HEK293 (cell line): ENCODE data around the gene CENPH.

ENCODE experiments used
- CTCF ChIA-PET: fragments of 350-600 bp; formaldehyde crosslinking; extraction: SDS; loops from one replicate; lab custom pipeline; 2021; ENCODE audit warnings: antibody characterized with exemption; lab: Yijun Ruan, JAX
- POLR2A ChIA-PET: fragments of 300-600 bp; formaldehyde crosslinking; extraction: SDS; loops from one replicate; lab custom pipeline; 2020; ENCODE audit warnings: antibody characterized with exemption, inconsistent platforms; lab: Yijun Ruan, JAX
- H3K27ac ChIP-seq: fragments of 200-500 bp; sonication (Bioruptor generic); 2 replicates; pipeline ENCODE4 v1.5.1; 2014; ENCODE audit warnings: low read depth, low read length, control low read depth, inconsistent platforms; ENCODE audit errors: extremely low read depth
- H3K36me3 ChIP-seq, 2 experiments: fragments of 200-500 bp in 1 of 2; sonication (Bioruptor generic) in 1 of 2; 1 replicate in 1 of 2; 2 replicates in 1 of 2; pipeline ENCODE4 v1.5.1; 2014 to 2017; ENCODE audit warnings: inconsistent platforms in 2 of 2, low read length in 2 of 2; ENCODE audit not compliant: control insufficient read depth in 2 of 2, insufficient read depth in 1 of 2
- H3K4me1 ChIP-seq: fragments of 200-500 bp; sonication (Bioruptor generic); 2 replicates; pipeline ENCODE4 v1.5.1; 2014; ENCODE audit warnings: mild to moderate bottlenecking, low read length, inconsistent platforms; ENCODE audit not compliant: control insufficient read depth, insufficient read depth
- H3K4me3 ChIP-seq: 2 replicates; pipeline ENCODE4 v1.5.1; 2011; ENCODE audit warnings: low read depth, mild to moderate bottlenecking, control low read depth, low read length, moderate library complexity
- H3K9me3 ChIP-seq: fragments of 200-500 bp; sonication (Bioruptor generic); 2 replicates; pipeline ENCODE4 v1.5.1; 2014; ENCODE audit warnings: low read depth, low read length, inconsistent platforms; ENCODE audit not compliant: control insufficient read depth, insufficient read depth
- ATF2 ChIP-seq: fragments of 450-650 bp; formaldehyde crosslinking; IDR thresholded peaks from 2 replicates; pipeline ENCODE4 v1.5.1; 2016; ENCODE audit warnings: missing biosample characterization, missing genetic modification characterization, low read depth
- BCL11B ChIP-seq: fragments of 450-650 bp; formaldehyde crosslinking; IDR thresholded peaks from 2 replicates; pipeline ENCODE4 v1.5.1; 2016; ENCODE audit warnings: low read depth, missing biosample characterization, missing genetic modification characterization
- CTCF ChIP-seq: fragments of 450-650 bp; formaldehyde crosslinking; IDR thresholded peaks from 2 replicates; pipeline ENCODE4 v1.5.1; 2016; ENCODE audit warnings: missing biosample characterization, missing genetic modification characterization
- GFI1B ChIP-seq: fragments of 450-650 bp; formaldehyde crosslinking; IDR thresholded peaks from 2 replicates; pipeline ENCODE4 v1.5.1; 2016; ENCODE audit warnings: missing biosample characterization, missing genetic modification characterization
- KLF9 ChIP-seq: fragments of 450-650 bp; formaldehyde crosslinking; IDR thresholded peaks from 2 replicates; pipeline ENCODE4 v1.5.1; 2016; ENCODE audit warnings: missing biosample characterization, missing genetic modification characterization, low read depth
- MEIS1 ChIP-seq: sonication (generic); formaldehyde crosslinking; IDR thresholded peaks from 2 replicates; pipeline ENCODE4 v1.8.1; 2022; ENCODE audit warnings: missing genetic modification reagents, mild to moderate bottlenecking, borderline replicate concordance
- SCRT1 ChIP-seq: fragments of 450-650 bp; formaldehyde crosslinking; IDR thresholded peaks from 2 replicates; pipeline ENCODE4 v1.5.1; 2016; ENCODE audit warnings: missing biosample characterization, missing genetic modification characterization, borderline replicate concordance
- ZBTB21 ChIP-seq: fragments of 450-650 bp; formaldehyde crosslinking; IDR thresholded peaks from 2 replicates; pipeline ENCODE4 v1.5.1; 2017; ENCODE audit warnings: missing biosample characterization, missing genetic modification characterization
- ZBTB48 ChIP-seq: fragments of 450-650 bp; formaldehyde crosslinking; IDR thresholded peaks from 2 replicates; pipeline ENCODE4 v1.5.1; 2016; ENCODE audit warnings: missing biosample characterization, missing genetic modification characterization
- ZEB2 ChIP-seq: fragments of 450-650 bp; formaldehyde crosslinking; IDR thresholded peaks from 2 replicates; pipeline ENCODE4 v1.5.1; 2016; ENCODE audit warnings: missing biosample characterization, missing genetic modification characterization
- ZNF121 ChIP-seq: fragments of 450-650 bp; formaldehyde crosslinking; IDR thresholded peaks from 2 replicates; pipeline ENCODE4 v1.5.1; 2016; ENCODE audit warnings: missing biosample characterization, missing genetic modification characterization
- ZNF221 ChIP-seq: fragments of 450-650 bp; formaldehyde crosslinking; IDR thresholded peaks from 2 replicates; pipeline ENCODE4 v1.5.1; 2017; ENCODE audit warnings: missing biosample characterization, missing genetic modification characterization, borderline replicate concordance
- ZNF302 ChIP-seq: fragments of 450-650 bp; formaldehyde crosslinking; IDR thresholded peaks from 2 replicates; pipeline ENCODE4 v1.5.1; 2016; ENCODE audit warnings: missing biosample characterization, missing genetic modification characterization, low read depth
- ZNF354C ChIP-seq: fragments of 450-650 bp; formaldehyde crosslinking; IDR thresholded peaks from 2 replicates; pipeline ENCODE4 v1.5.1; 2016; ENCODE audit warnings: missing biosample characterization, missing genetic modification characterization, low read depth, borderline replicate concordance
- ZNF473 ChIP-seq: fragments of 450-650 bp; formaldehyde crosslinking; IDR thresholded peaks from 2 replicates; pipeline ENCODE4 v1.5.1; 2017; ENCODE audit warnings: missing biosample characterization, missing genetic modification characterization
- ZNF521 ChIP-seq: fragments of 450-650 bp; formaldehyde crosslinking; IDR thresholded peaks from 2 replicates; pipeline ENCODE4 v1.5.1; 2017; ENCODE audit warnings: missing biosample characterization, mild to moderate bottlenecking, missing genetic modification characterization
- ZNF544 ChIP-seq: fragments of 450-650 bp; formaldehyde crosslinking; IDR thresholded peaks from 2 replicates; pipeline ENCODE4 v1.5.0; 2017; ENCODE audit warnings: missing biosample characterization, missing genetic modification characterization
- ZNF555 ChIP-seq: fragments of 450-650 bp; formaldehyde crosslinking; conservative IDR thresholded peaks from 2 replicates; pipeline ENCODE4 v1.5.1; 2017; ENCODE audit warnings: missing biosample characterization, mild to moderate bottlenecking, missing genetic modification characterization, inconsistent platforms
- ZNF600 ChIP-seq: fragments of 450-650 bp; formaldehyde crosslinking; IDR thresholded peaks from 2 replicates; pipeline ENCODE4 v1.5.1; 2016; ENCODE audit warnings: missing biosample characterization, missing genetic modification characterization
- ZNF654 ChIP-seq: fragments of 450-650 bp; formaldehyde crosslinking; IDR thresholded peaks from 2 replicates; pipeline ENCODE4 v1.5.1; 2016; ENCODE audit warnings: low read depth, missing biosample characterization, missing genetic modification characterization
- ZNF677 ChIP-seq: fragments of 450-650 bp; IDR thresholded peaks from 2 replicates; pipeline ENCODE4 v1.5.0; 2018; ENCODE audit warnings: missing biosample characterization, mild to moderate bottlenecking, missing genetic modification characterization, moderate library complexity
- ZNF830 ChIP-seq: fragments of 450-650 bp; IDR thresholded peaks from 2 replicates; pipeline ENCODE4 v1.5.0; 2018; ENCODE audit warnings: missing biosample characterization, missing genetic modification characterization, low read depth, mild to moderate bottlenecking, moderate library complexity
- ZSCAN18 ChIP-seq: fragments of 450-650 bp; formaldehyde crosslinking; IDR thresholded peaks from 2 replicates; pipeline ENCODE4 v1.5.1; 2016; ENCODE audit warnings: missing biosample characterization, missing genetic modification characterization
- TF ChIP-seq, protein P1 (sequence below): fragments of 450-650 bp; formaldehyde crosslinking; IDR thresholded peaks from 2 replicates; pipeline ENCODE4 v1.5.1; 2016; ENCODE audit warnings: missing biosample characterization, missing genetic modification characterization

The CENPH gene

DNA sequence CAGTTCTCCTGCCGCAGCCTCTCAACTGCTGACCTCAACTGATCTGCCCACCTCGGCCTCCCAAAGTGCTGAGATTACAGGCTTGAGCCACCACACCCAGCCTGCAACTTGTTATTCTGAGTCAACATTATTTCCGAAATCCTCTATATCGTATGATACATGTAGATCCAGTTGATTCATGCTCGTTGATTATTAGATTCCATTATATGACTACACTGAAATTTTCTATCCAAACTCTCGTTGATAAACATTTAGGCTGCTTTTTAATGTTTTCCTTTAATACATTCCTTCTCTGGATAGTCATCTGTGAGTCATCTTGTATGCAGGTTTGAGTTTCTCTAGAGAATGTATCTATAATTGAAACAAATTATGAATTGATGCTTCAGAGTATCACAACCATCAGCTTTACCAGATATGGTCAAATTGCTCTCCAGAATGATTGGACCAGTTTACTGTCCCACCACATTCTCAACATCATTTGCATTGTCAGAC is 49.4 kb downstream of the CENPH start:
- Histone ChIP-seq H3K4me3 (no peak overlapping the region), H3K27ac (no peak overlapping the region), H3K4me1 (no peaks in the 10 kb centered on the region), H3K9me3 (no peaks in the 10 kb centered on the region), H3K36me3 (peaks cover 30 to 34% of the 10 kb centered on the region in 2 experiments)
- TF ChIP-seq ZNF473 (no peak), ZSCAN18 (no peak), ZNF221 (tag by site-specific recombination) (no peak), CTCF (tag by site-specific recombination) (no peak), ZNF521 (tag by site-specific recombination) (no peak), ZBTB48 (tag by site-specific recombination) (no peak), SCRT1 (tag by site-specific recombination) (no peak), ZEB2 (tag by site-specific recombination) (no peak), ZNF654 (tag by site-specific recombination) (no peak), ZNF121 (tag by site-specific recombination) (no peak), ZNF600 (tag by site-specific recombination) (no peak), ZNF544 (tag by site-specific recombination) (no peak), ZNF677 (tag by site-specific recombination) (no peak), MEIS1 (CRISPR knock-in tag) (no peak), ZNF555 (no peak), ATF2 (tag by site-specific recombination) (no peak), ZBTB21 (tag by site-specific recombination) (no peak)
- TF ChIP-seq, protein P1, sequence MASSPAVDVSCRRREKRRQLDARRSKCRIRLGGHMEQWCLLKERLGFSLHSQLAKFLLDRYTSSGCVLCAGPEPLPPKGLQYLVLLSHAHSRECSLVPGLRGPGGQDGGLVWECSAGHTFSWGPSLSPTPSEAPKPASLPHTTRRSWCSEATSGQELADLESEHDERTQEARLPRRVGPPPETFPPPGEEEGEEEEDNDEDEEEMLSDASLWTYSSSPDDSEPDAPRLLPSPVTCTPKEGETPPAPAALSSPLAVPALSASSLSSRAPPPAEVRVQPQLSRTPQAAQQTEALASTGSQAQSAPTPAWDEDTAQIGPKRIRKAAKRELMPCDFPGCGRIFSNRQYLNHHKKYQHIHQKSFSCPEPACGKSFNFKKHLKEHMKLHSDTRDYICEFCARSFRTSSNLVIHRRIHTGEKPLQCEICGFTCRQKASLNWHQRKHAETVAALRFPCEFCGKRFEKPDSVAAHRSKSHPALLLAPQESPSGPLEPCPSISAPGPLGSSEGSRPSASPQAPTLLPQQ (tag by site-specific recombination): no peak
- ChIA-PET POLR2A (no interaction called here), CTCF (interaction anchor here (0.6 to 0.7 kb wide), 2 partner anchors 362 to 967 kb away, joined by 3 read pairs; no protein-coding TSS in a partner anchor)

DNA sequence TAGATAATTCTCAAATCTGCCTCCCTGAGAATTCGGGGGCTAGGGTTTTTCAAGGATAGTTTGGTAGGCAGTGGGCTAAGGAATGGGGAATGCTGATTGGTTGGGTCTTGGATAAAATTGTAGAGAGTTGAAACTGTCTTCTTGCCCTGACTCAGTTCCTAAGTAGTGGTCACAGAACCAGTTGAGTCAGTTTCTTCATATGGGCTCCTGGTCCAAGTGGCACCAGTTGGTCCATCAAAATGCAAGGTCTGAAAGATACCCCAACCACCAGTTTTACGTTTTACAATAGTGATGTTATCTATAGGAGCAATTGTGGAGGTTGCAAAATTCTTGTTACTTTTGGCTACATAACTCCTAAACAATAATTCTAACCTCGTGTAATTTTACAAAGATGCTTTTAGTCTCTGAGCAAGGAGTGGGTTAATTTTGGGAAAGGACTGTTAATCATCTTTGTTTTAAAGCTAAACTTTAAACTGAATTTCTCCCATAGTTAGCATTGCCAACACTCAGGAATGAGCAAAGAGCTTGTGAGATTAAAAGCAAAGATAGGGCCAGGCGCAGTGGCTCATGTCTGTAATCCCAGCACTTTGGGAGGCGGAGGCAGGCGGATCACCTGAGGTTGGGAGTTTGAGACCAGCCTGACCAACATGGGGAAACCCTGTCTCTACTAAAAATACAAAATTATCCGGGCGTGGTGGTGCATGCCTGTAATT is 53.0 kb downstream of the CENPH start:
- Histone ChIP-seq H3K4me3 (no peak overlapping the region), H3K9me3 (no peaks in the 10 kb centered on the region), H3K27ac (no peak overlapping the region), H3K4me1 (no peaks in the 10 kb centered on the region), H3K36me3 (peaks cover 26 to 29% of the 10 kb centered on the region in 2 experiments)
- ChIA-PET POLR2A (no interaction called here), CTCF (no interaction called here)
- TF ChIP-seq GFI1B (tag by site-specific recombination) (no peak), BCL11B (no peak), ZNF354C (tag by site-specific recombination) (no peak), ZNF473 (no peak), ZNF830 (tag by site-specific recombination) (no peak), KLF9 (tag by site-specific recombination) (no peak), ZNF302 (tag by site-specific recombination) (no peak)
